PC-9 (cell line): Measurements from ENCODE around the gene LARGE1.

Experiments used
- EZH2 ChIP-seq: fragments of 200-600 bp; sonication (generic); IDR thresholded peaks from 2 replicates; pipeline ENCODE4 v1.8.0; 2017; ENCODE audit warnings: antibody characterized with exemption, low read depth
- TF ChIP-seq, protein P1 (sequence below): fragments of 200-600 bp; sonication (generic); conservative IDR thresholded peaks from 2 replicates; pipeline ENCODE4 v1.6.1; 2017; ENCODE audit warnings: mixed run types, antibody characterized with exemption, mild to moderate bottlenecking, moderate library complexity

DNA sequence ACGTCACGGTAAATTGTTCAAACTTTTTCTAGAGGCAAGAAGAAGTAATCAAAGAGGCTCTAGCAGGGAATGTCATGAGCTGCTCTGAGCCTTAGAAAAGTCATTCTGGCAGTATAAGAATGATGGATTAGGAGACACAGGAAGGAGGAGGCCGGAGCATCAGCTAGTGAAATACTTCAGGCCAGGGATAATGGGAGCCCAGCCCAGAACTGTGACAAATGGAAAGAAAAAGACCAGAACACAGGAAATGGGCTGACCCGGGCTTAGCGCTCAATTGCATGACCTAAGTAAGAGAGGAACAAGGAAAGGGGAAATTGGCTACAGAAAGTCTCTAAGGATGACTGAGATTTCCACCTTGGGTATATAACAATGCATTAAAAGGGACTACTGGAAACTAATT lies 108.6 kb downstream of the LARGE1 start:
- TF ChIP-seq, protein P1, sequence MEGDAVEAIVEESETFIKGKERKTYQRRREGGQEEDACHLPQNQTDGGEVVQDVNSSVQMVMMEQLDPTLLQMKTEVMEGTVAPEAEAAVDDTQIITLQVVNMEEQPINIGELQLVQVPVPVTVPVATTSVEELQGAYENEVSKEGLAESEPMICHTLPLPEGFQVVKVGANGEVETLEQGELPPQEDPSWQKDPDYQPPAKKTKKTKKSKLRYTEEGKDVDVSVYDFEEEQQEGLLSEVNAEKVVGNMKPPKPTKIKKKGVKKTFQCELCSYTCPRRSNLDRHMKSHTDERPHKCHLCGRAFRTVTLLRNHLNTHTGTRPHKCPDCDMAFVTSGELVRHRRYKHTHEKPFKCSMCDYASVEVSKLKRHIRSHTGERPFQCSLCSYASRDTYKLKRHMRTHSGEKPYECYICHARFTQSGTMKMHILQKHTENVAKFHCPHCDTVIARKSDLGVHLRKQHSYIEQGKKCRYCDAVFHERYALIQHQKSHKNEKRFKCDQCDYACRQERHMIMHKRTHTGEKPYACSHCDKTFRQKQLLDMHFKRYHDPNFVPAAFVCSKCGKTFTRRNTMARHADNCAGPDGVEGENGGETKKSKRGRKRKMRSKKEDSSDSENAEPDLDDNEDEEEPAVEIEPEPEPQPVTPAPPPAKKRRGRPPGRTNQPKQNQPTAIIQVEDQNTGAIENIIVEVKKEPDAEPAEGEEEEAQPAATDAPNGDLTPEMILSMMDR = no peak
- no peak for TF ChIP-seq EZH2
